ENCODE measurements around the gene ITPA. TPM values are rescaled to one million over a fixed set of nuclear protein-coding genes. Genes with fewer than 3 reads are reported as not detected.

ITPA gene
- polyA plus RNA-seq (2011; rRNA removed), result 25.2 and 29.8 TPM in 2 replicates
- polyA minus RNA-seq (2011; rRNA and poly(A)+ RNA removed), result 8.0 and 12.4 TPM in 2 replicates

DNA sequence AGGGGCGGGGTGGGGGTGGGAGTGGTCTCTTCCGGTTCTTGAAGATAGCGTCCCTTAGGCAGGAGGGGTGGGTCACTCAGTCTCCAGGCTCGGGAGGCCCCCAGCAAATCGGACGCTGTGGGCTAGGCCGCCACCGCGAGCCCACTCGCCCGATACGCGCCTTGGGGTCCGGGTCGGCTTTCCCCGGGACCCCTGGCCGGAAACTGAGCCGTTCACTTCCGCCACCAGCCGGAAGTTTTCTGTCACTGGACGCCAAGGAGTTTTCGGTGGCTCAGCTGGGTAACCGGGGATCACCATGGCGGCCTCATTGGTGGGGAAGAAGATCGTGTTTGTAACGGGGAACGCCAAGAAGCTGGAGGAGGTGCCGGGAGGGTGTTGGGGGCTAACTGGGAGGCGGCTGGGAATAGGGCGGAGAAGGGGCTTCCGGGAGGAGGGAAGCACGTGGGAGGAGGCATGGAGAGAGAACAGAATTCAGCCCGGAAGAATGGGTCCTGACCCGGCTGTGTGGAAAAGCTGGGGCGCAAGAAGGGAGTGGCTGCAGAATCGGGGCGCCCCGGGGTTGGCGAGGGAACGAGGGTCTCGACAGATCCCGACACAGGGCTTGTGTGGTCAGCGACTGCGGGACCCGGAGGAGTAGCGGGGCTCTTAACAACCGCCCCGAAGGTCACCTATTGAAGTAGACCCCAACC, at the start of gene ITPA:
Gene ITPA, plus strand, starts transcription at position 242 of the 689 bp plus-strand sequence. Its CDS starts 54 bp downstream, at position 296.
- CTCF ChIA-PET, result interaction anchor here (2.7 kb wide), 1 partner anchor 9 kb away, joined by 16 read pairs; no protein-coding TSS in a partner anchor

DNA sequence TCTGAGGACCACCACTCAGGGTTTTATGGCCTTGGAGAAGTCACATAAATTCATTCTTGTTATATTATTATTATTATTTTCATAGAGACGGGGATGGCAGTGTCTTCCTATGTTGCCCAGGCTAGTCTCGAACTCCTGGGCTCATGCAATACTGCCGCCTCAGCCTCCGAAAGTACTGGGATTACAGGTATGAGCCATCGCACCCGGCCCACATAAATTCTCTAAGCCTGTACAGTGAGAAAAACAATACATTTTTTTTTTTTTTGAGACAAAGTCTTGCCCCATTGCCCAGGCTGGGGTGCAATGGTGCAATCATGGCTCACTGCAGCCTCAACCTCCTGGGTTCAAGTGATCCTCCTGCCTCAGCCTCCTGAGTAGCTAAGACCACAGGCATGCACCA, 48.9 kb upstream of the ITPA start:
- Histone ChIP-seq H3K9me3 (ENCODE audit: control insufficient read depth, insufficient read depth, low read length) (no peaks in the 10 kb centered on the region), H3K27me3 (ENCODE audit: control insufficient read depth, insufficient read depth, low read length) (no peaks in the 10 kb centered on the region), H3K4me3 (ENCODE audit: low read depth, low read length) (no peak overlapping the region), H3K27ac (ENCODE audit: low read depth, low read length) (no peak overlapping the region)
- CTCF ChIA-PET, result interaction anchor here (0.9 kb wide), 1 partner anchor 12 kb away, joined by 3 read pairs; no protein-coding TSS in a partner anchor
- TF ChIP-seq, protein P1, sequence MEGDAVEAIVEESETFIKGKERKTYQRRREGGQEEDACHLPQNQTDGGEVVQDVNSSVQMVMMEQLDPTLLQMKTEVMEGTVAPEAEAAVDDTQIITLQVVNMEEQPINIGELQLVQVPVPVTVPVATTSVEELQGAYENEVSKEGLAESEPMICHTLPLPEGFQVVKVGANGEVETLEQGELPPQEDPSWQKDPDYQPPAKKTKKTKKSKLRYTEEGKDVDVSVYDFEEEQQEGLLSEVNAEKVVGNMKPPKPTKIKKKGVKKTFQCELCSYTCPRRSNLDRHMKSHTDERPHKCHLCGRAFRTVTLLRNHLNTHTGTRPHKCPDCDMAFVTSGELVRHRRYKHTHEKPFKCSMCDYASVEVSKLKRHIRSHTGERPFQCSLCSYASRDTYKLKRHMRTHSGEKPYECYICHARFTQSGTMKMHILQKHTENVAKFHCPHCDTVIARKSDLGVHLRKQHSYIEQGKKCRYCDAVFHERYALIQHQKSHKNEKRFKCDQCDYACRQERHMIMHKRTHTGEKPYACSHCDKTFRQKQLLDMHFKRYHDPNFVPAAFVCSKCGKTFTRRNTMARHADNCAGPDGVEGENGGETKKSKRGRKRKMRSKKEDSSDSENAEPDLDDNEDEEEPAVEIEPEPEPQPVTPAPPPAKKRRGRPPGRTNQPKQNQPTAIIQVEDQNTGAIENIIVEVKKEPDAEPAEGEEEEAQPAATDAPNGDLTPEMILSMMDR (IDR thresholded peaks at IDR 0.05; ENCODE audit: low read depth, low read length), result no peak
- DNase-seq (ENCODE audit: low read depth, low spot score), result no peak
- POLR2A ChIA-PET, result interaction anchor here (0.6 kb wide), 2 partner anchors 15 to 1066 kb away, joined by 3 to 8 read pairs; no protein-coding TSS in a partner anchor

More for the DNA sequence above, at the start of gene ITPA:
- TF ChIP-seq, protein P1 (IDR thresholded peaks at IDR 0.05; ENCODE audit: low read depth, low read length), result no peak
- no peak for DNase-seq (ENCODE audit: low read depth, low spot score)
- Histone ChIP-seq H3K27ac (ENCODE audit: low read depth, low read length) (peak within 1 kb of the TSS; percentile 75), H3K27me3 (ENCODE audit: control insufficient read depth, insufficient read depth, low read length) (no peaks in the 10 kb centered on the region), H3K9me3 (ENCODE audit: control insufficient read depth, insufficient read depth, low read length) (no peaks in the 10 kb centered on the region; the same call in 1 of the 2 replicates), H3K4me3 (ENCODE audit: low read depth, low read length) (peak within 1 kb of the TSS; percentile 85)
- POLR2A ChIA-PET, result no interaction called here

DNA sequence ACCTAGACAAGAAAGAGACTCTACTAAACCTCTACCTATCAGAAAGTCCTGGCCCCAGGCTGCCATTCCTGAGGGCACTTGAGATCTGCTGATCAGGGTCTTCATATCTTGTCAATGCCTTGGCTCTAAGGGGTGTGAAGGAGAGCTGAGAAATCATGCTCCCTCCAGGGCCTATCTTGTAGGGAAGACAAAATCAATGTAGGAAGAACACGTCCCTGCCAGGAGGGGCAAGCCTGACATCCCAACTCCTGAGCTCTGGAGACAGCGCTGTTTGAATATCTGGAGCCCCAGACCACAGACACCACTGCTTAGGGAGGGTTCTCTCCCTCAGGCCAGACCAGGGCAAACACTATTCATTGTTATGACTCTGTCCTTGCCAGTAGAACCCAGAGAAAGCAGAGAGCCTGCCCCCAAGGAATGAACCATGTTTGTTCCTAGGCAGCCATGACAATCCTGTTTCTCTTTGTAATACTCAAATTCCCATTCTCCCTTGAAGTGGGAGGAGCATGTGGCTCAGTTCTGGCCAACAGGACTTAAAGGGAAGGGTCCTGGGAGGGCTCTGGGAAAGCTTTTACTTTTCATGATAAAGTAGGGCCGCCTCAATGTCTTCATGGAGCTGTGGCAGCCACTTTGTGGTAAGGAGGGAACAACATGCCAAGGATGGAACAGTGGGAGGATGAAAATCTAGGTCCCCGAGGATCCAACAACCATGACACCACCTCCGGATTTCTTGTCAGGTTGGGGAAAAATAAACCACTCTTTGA, 47.8 kb upstream of the ITPA start:
- ChIA-PET CTCF (no interaction called here), POLR2A (no interaction called here)
- TF ChIP-seq, protein P1 (IDR thresholded peaks at IDR 0.05; ENCODE audit: low read depth, low read length), result no peak
- Histone ChIP-seq H3K9me3 (ENCODE audit: control insufficient read depth, insufficient read depth, low read length) (no peaks in the 10 kb centered on the region), H3K4me3 (ENCODE audit: low read depth, low read length) (no peak overlapping the region), H3K27me3 (ENCODE audit: control insufficient read depth, insufficient read depth, low read length) (no peaks in the 10 kb centered on the region), H3K27ac (ENCODE audit: low read depth, low read length) (no peak overlapping the region)
- DNase-seq (ENCODE audit: low read depth, low spot score), result no peak

DNA sequence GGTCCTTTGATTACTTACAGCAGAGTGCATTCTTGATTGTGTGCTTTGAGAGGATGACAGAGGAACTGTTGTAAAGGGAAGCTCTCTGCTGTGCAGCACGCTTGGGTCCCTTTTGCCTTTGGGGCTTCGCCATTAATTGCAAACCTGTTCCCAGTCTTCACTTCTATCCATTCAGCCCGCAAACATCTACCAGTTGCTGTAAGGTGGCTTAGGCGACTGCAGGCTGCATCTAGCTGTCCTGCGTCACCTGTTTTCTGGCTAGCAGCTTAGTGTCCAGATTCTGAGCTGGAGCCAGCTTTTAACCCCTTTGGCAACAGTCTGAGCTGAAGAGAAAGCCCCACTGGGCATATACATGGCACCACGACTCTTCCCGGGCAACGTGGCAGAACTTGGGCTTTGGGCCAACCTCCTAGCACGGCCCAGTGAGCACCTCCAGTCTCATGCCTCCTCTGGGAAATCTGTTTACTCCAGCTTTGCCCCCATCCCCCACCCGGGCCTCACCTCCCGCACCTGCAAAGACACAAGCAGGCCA, 47.2 kb upstream of the ITPA start:
- ChIA-PET CTCF (interaction anchor here (1.0 kb wide), 1 partner anchor 109 kb away, joined by 3 read pairs; no protein-coding TSS in a partner anchor), POLR2A (interaction anchor here (1.0 kb wide), 1 partner anchor 13 kb away, joined by 3 read pairs; no protein-coding TSS in a partner anchor)
- DNase-seq (ENCODE audit: low read depth, low spot score), result no peak
- H3K9me3 ChIP-seq (ENCODE audit: control insufficient read depth, insufficient read depth, low read length), result no peaks in the 10 kb centered on the region
- H3K27ac ChIP-seq (ENCODE audit: low read depth, low read length), result no peak overlapping the region
- no peaks in the 10 kb centered on the region for H3K27me3 ChIP-seq (ENCODE audit: control insufficient read depth, insufficient read depth, low read length)
- TF ChIP-seq, protein P1 (IDR thresholded peaks at IDR 0.05; ENCODE audit: low read depth, low read length), result no peak
- H3K4me3 ChIP-seq (ENCODE audit: low read depth, low read length), result no peak overlapping the region

Measured in AG04450 (cell line).